Astrocyte (in vitro differentiated cells and primary cell): ENCODE measurements around the gene VIPR1.

Experiments
- CTCF ChIP-seq: IDR thresholded peaks from 2 replicates; pipeline ENCODE4 v1.5.1; 2011; ENCODE audit warnings: low read depth, mild to moderate bottlenecking, inconsistent platforms, low read length, moderate library complexity; ENCODE audit not compliant: insufficient read depth
- EZH2 ChIP-seq: IDR thresholded peaks from 2 replicates; pipeline ENCODE4 v1.6.1; 2012; ENCODE audit warnings: mild to moderate bottlenecking, low read length, inconsistent platforms; ENCODE audit not compliant: insufficient read depth

- TF ChIP-seq CTCF (no peak), EZH2 (no peak)
Measured at GRCh38 chr3:42556089-42556632, 53.7 kb downstream of the VIPR1 start.
